Chondrocyte (in vitro differentiated cells): ENCODE measurements around the gene VWA3A. TPM values are rescaled to one million over a fixed set of nuclear protein-coding genes. Genes with fewer than 3 reads are reported as not detected.

Experiments
- DNase-seq: peaks from one replicate; pipeline ENCODE4 v3.0.0; 2021; ENCODE audit warnings: mixed read lengths, low spot score
- H3K27ac Mint-ChIP-seq: one replicate; pipeline ENCODE4 v1.8.0; 2021; ENCODE audit warnings: mild to moderate bottlenecking, moderate library complexity, mixed read lengths; ENCODE audit not compliant: unreplicated experiment
- H3K27me3 Mint-ChIP-seq: 2 replicates; pipeline ENCODE4 v1.8.0; 2021; ENCODE audit warnings: low read depth, mixed read lengths
- H3K36me3 Mint-ChIP-seq: 2 replicates; pipeline ENCODE4 v1.8.0; 2021; ENCODE audit warnings: low read depth, mixed read lengths
- H3K4me1 Mint-ChIP-seq: 2 replicates; pipeline ENCODE4 v1.8.0; 2021; ENCODE audit warnings: low read depth, mild to moderate bottlenecking, mixed read lengths
- H3K4me3 Mint-ChIP-seq: one replicate; pipeline ENCODE4 v1.8.0; 2021; ENCODE audit warnings: mild to moderate bottlenecking, moderate library complexity, mixed read lengths; ENCODE audit not compliant: unreplicated experiment
- H3K9me3 Mint-ChIP-seq: 2 replicates; pipeline ENCODE4 v1.8.0; 2021; ENCODE audit warnings: low read depth, mixed read lengths
- CTCF ChIP-seq: fragments of 200-600 bp; sonication (generic); IDR thresholded peaks from 2 replicates; pipeline ENCODE4 v1.5.0; 2021; ENCODE audit warnings: antibody characterized with exemption, mild to moderate bottlenecking, moderate library complexity
- total RNA-seq: library from RNA; stranded (reverse); gene quantifications from 3 replicates; pipeline ENCODE4 v1.2.1, GENCODE V29; 2021

VWA3A gene
- total RNA-seq, 1 donor from 2014 or later = not detected

GRCh38 chr16:22053921-22054341, 38.4 kb upstream of the VWA3A start:
- Mint-ChIP-seq H3K27me3 (no peaks in the 10 kb centered on the region), H3K4me3 (no peak overlapping the region), H3K4me1 (peaks cover 9% of the 10 kb centered on the region)

GRCh38 chr16:22054847-22055590, 37.3 kb upstream of the VWA3A start:
- Mint-ChIP-seq H3K27me3 (no peaks in the 10 kb centered on the region), H3K9me3 (no peaks in the 10 kb centered on the region), H3K36me3 (no peaks in the 10 kb centered on the region), H3K4me3 (no peak overlapping the region), H3K4me1 (peaks cover 5% of the 10 kb centered on the region), H3K27ac (no peak overlapping the region)
- no peak for DNase-seq
- no peak for TF ChIP-seq CTCF

More at GRCh38 chr16:22053921-22054341, 38.4 kb upstream of the VWA3A start:
- Mint-ChIP-seq H3K27ac (no peak overlapping the region), H3K36me3 (no peaks in the 10 kb centered on the region), H3K9me3 (no peaks in the 10 kb centered on the region)
- no peak for DNase-seq
- no peak for TF ChIP-seq CTCF

- no peaks in the 10 kb centered on the region for H3K9me3 Mint-ChIP-seq
- peaks cover 5% of the 10 kb centered on the region for H3K4me1 Mint-ChIP-seq
- H3K4me3 Mint-ChIP-seq = no peak overlapping the region
- H3K27ac Mint-ChIP-seq = no peak overlapping the region
- TF ChIP-seq CTCF = no peak
- H3K27me3 Mint-ChIP-seq = no peaks in the 10 kb centered on the region
- no peak for DNase-seq
- no peaks in the 10 kb centered on the region for H3K36me3 Mint-ChIP-seq
Measured at GRCh38 chr16:22055881-22056280, 36.5 kb upstream of the VWA3A start.

- no peak for DNase-seq
- Mint-ChIP-seq H3K27me3 (no peaks in the 10 kb centered on the region), H3K4me1 (peaks cover 9% of the 10 kb centered on the region), H3K27ac (no peak overlapping the region), H3K9me3 (peaks cover 15% of the 10 kb centered on the region), H3K4me3 (no peak overlapping the region), H3K36me3 (peaks cover 6% of the 10 kb centered on the region)
- no peak for TF ChIP-seq CTCF
Measured at GRCh38 chr16:22063888-22064467, 28.4 kb upstream of the VWA3A start.

GRCh38 chr16:22065252-22065651, 27.1 kb upstream of the VWA3A start:
- Mint-ChIP-seq H3K36me3 (peaks cover 6% of the 10 kb centered on the region), H3K27me3 (no peaks in the 10 kb centered on the region), H3K27ac (no peak overlapping the region), H3K4me3 (no peak overlapping the region), H3K4me1 (peaks cover 9% of the 10 kb centered on the region), H3K9me3 (peaks cover 15% of the 10 kb centered on the region)
- no peak for TF ChIP-seq CTCF
- no peak for DNase-seq
